ENCODE data around the gene KCNB1.

KCNB1 gene

DNA sequence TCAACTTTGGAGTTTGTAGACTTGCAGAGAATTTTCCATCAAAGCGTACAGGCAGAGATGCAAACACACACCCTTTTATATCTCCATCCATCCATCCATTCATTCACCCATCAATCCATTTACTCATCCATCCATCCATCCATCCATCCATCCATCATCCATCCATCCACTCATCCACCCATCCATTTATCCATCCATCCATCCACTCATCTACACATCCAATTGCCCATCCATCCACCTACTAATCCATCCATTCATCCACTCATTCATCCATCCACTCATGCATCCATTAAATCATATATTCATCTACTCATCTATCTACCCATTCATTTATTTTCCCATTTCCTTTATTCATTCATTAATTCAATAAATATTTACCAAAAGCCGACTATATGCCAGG, 52.1 kb downstream of the KCNB1 start:
- H3K27ac ChIP-seq (ENCODE audit: low read length) = no peak overlapping the region
- TF ChIP-seq EZH2phosphoT487 (IDR thresholded peaks at IDR 0.05; ENCODE audit: low read depth) = no peak
- TF ChIP-seq, protein P1, sequence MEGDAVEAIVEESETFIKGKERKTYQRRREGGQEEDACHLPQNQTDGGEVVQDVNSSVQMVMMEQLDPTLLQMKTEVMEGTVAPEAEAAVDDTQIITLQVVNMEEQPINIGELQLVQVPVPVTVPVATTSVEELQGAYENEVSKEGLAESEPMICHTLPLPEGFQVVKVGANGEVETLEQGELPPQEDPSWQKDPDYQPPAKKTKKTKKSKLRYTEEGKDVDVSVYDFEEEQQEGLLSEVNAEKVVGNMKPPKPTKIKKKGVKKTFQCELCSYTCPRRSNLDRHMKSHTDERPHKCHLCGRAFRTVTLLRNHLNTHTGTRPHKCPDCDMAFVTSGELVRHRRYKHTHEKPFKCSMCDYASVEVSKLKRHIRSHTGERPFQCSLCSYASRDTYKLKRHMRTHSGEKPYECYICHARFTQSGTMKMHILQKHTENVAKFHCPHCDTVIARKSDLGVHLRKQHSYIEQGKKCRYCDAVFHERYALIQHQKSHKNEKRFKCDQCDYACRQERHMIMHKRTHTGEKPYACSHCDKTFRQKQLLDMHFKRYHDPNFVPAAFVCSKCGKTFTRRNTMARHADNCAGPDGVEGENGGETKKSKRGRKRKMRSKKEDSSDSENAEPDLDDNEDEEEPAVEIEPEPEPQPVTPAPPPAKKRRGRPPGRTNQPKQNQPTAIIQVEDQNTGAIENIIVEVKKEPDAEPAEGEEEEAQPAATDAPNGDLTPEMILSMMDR (IDR thresholded peaks at IDR 0.05; ENCODE audit: low read depth, low read length) = no peak
- H3K9ac ChIP-seq (ENCODE audit: low read length) = no peak overlapping the region
- H3K27me3 ChIP-seq (ENCODE audit: low read depth, low read length) = peaks cover 46% of the 10 kb centered on the region
- no peaks in the 10 kb centered on the region for H4K20me1 ChIP-seq (ENCODE audit: insufficient read depth, low read length)
- H3K79me2 ChIP-seq (ENCODE audit: low read length) = no peaks in the 10 kb centered on the region
- no peaks in the 10 kb centered on the region for H3K36me3 ChIP-seq (replicated peaks; ENCODE audit: low read depth, low read length)
- no peaks in the 10 kb centered on the region for H3K9me3 ChIP-seq (ENCODE audit: insufficient read depth, low read length)
- no peaks in the 10 kb centered on the region for H3K4me1 ChIP-seq (ENCODE audit: low read length)
- no peak overlapping the region for H2AFZ ChIP-seq (ENCODE audit: low read depth, low read length)
- no peak overlapping the region for H3K4me2 ChIP-seq (ENCODE audit: low read length)
- H3K4me3 ChIP-seq (ENCODE audit: low read length) = no peak overlapping the region

DNA sequence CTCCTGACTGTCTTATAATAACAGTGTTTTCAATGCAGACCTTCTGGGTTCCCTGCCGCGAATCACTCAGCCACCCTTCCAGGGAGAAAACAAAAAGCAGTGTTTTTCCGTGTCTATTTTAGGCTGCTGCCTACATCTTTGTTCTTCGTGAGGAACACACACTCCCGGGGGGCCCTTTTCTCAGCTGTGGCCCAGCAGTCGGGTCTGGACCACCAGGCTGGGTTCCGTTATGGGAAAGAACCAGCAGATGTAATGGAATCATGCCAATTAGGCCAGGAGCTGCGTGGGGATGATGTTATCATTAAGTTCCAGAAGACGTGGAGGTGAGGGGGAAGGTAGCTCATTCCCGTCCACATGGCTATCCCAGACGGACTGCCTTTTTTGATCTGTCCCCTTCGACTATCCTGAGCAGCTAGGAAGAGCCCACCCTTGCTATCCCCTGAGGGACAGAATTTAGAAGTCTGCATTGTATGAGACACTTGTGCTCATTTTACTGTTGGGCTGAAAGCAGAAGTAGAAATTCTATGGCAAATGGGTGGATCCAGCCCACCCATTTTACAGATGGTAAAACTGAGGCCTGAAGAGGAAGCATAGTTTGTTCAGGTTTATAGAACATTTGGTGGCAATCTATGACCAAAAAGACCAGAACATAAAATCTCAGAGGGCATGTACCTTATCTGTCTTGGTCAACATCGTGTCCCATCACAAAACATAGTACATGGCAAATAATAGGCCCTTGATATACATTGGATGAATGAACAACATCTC, 54.5 kb downstream of the KCNB1 start:
- no peaks in the 10 kb centered on the region for H3K4me1 ChIP-seq (ENCODE audit: low read length)
- no peaks in the 10 kb centered on the region for H3K36me3 ChIP-seq (replicated peaks; ENCODE audit: low read depth, low read length)
- H3K27me3 ChIP-seq (ENCODE audit: low read depth, low read length) = peaks cover 49% of the 10 kb centered on the region
- no peak overlapping the region for H3K27ac ChIP-seq (ENCODE audit: low read length)
- no peaks in the 10 kb centered on the region for H4K20me1 ChIP-seq (ENCODE audit: insufficient read depth, low read length)
- no peak overlapping the region for H2AFZ ChIP-seq (ENCODE audit: low read depth, low read length)
- H3K9ac ChIP-seq (ENCODE audit: low read length) = no peak overlapping the region
- no peaks in the 10 kb centered on the region for H3K9me3 ChIP-seq (ENCODE audit: insufficient read depth, low read length)
- no peaks in the 10 kb centered on the region for H3K79me2 ChIP-seq (ENCODE audit: low read length)
- H3K4me3 ChIP-seq (ENCODE audit: low read length) = no peak overlapping the region
- no peak overlapping the region for H3K4me2 ChIP-seq (ENCODE audit: low read length)
- TF ChIP-seq, protein P1 (IDR thresholded peaks at IDR 0.05; ENCODE audit: low read depth, low read length) = no peak
- TF ChIP-seq EZH2phosphoT487 (IDR thresholded peaks at IDR 0.05; ENCODE audit: low read depth) = no peak

DNA sequence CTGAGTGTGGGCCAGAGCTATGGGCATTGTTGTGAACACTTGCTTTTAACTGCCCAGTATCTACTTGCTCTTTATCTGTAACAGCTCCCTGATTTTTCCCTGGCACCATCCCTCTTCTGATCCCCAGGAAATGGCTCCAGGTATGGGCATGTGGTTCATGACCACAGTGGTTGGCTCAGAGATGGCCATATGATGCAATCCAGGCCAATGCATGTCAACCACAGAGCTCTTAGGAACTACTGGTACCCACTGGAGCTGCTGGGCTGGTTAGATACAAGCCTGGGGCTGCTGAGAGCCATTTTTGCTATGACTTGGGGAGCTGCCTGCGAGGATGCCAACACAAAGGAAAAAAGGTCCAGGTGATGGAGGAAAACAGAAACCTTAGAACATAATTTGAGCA, 55.6 kb downstream of the KCNB1 start:
- H4K20me1 ChIP-seq (ENCODE audit: insufficient read depth, low read length) = no peaks in the 10 kb centered on the region
- no peaks in the 10 kb centered on the region for H3K4me1 ChIP-seq (ENCODE audit: low read length)
- no peak for TF ChIP-seq EZH2phosphoT487 (IDR thresholded peaks at IDR 0.05; ENCODE audit: low read depth)
- TF ChIP-seq, protein P1 (IDR thresholded peaks at IDR 0.05; ENCODE audit: low read depth, low read length) = no peak
- H3K79me2 ChIP-seq (ENCODE audit: low read length) = no peaks in the 10 kb centered on the region
- no peak overlapping the region for H3K4me2 ChIP-seq (ENCODE audit: low read length)
- no peak overlapping the region for H2AFZ ChIP-seq (ENCODE audit: low read depth, low read length)
- no peak overlapping the region for H3K27ac ChIP-seq (ENCODE audit: low read length)
- H3K9me3 ChIP-seq (ENCODE audit: insufficient read depth, low read length) = no peaks in the 10 kb centered on the region
- H3K36me3 ChIP-seq (replicated peaks; ENCODE audit: low read depth, low read length) = no peaks in the 10 kb centered on the region
- no peak overlapping the region for H3K4me3 ChIP-seq (ENCODE audit: low read length)
- no peak overlapping the region for H3K9ac ChIP-seq (ENCODE audit: low read length)
- peaks cover 46% of the 10 kb centered on the region for H3K27me3 ChIP-seq (ENCODE audit: low read depth, low read length)

DNA sequence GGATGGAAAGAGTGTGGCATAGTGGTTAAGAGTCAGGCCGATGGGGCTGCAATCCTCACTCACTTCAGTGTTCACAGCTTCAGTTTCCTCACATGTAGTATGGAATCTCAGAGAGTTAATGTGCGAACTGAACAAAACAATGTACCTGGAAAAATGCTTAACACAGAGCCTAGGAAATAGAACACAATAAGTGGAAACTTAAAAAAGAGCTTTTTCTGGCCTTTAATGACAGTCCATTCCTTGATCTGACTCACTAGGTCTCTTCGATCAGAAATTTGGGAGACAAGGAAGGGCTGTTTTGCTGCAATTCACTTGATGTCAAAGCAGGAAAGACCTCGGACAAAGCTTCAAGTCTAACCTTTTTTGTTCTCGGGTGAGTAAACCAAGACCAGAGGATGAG, 56.1 kb downstream of the KCNB1 start:
- TF ChIP-seq EZH2phosphoT487 (IDR thresholded peaks at IDR 0.05; ENCODE audit: low read depth) = no peak
- TF ChIP-seq, protein P1 (IDR thresholded peaks at IDR 0.05; ENCODE audit: low read depth, low read length) = no peak
- H3K9me3 ChIP-seq (ENCODE audit: insufficient read depth, low read length) = no peaks in the 10 kb centered on the region
- H3K4me2 ChIP-seq (ENCODE audit: low read length) = no peak overlapping the region
- H3K27ac ChIP-seq (ENCODE audit: low read length) = no peak overlapping the region
- H3K4me1 ChIP-seq (ENCODE audit: low read length) = peaks cover 3% of the 10 kb centered on the region
- no peaks in the 10 kb centered on the region for H3K36me3 ChIP-seq (replicated peaks; ENCODE audit: low read depth, low read length)
- H3K27me3 ChIP-seq (ENCODE audit: low read depth, low read length) = peaks cover 41% of the 10 kb centered on the region
- no peaks in the 10 kb centered on the region for H4K20me1 ChIP-seq (ENCODE audit: insufficient read depth, low read length)
- H2AFZ ChIP-seq (ENCODE audit: low read depth, low read length) = no peak overlapping the region
- no peak overlapping the region for H3K9ac ChIP-seq (ENCODE audit: low read length)
- no peaks in the 10 kb centered on the region for H3K79me2 ChIP-seq (ENCODE audit: low read length)
- no peak overlapping the region for H3K4me3 ChIP-seq (ENCODE audit: low read length)

Data from OCI-LY3 (cell line).